Keratinocyte (primary cell): Measurements from ENCODE around the gene RASIP1. TPM values are rescaled to one million over a fixed set of nuclear protein-coding genes. Genes with fewer than 3 reads are reported as not detected.

Experiments
- DNase-seq: peaks from one replicate; pipeline ENCODE4 v3.0.0-alpha.2; 2011; ENCODE audit warnings: low read depth, missing footprints, low spot score
- FAIRE-seq: peaks from 2 replicates; lab custom pipeline; 2011; peaks lifted over from hg19 to GRCh38; lab: Jason Lieb, UNC
- H2AFZ ChIP-seq: 2 replicates; pipeline ENCODE4 v1.6.0; 2012; ENCODE audit warnings: low read length, control low read depth, inconsistent platforms; ENCODE audit not compliant: control insufficient read depth
- H3K27ac ChIP-seq: 2 replicates; pipeline ENCODE4 v1.5.1; 2011; ENCODE audit warnings: low read length; ENCODE audit not compliant: control insufficient read depth, insufficient read depth
- H3K27me3 ChIP-seq: 3 replicates; pipeline ENCODE4 v1.6.0; 2011; ENCODE audit warnings: low read length; ENCODE audit not compliant: control insufficient read depth, insufficient read depth; ENCODE audit errors: extremely low read depth
- H3K36me3 ChIP-seq, 2 experiments: 2 replicates in 1 of 2; 3 replicates in 1 of 2; pipeline ENCODE4 v1.5.1; 2011; ENCODE audit warnings: low read length in 2 of 2, mild to moderate bottlenecking in 1 of 2; ENCODE audit not compliant: control insufficient read depth in 2 of 2, insufficient read depth in 2 of 2; ENCODE audit errors: extremely low read depth in 1 of 2
- H3K4me1 ChIP-seq: 3 replicates; pipeline ENCODE4 v1.5.1; 2011; ENCODE audit warnings: low read length; ENCODE audit not compliant: control insufficient read depth, insufficient read depth; ENCODE audit errors: extremely low read depth
- H3K4me2 ChIP-seq: 3 replicates; pipeline ENCODE4 v1.6.0; 2011; ENCODE audit warnings: low read depth, low read length; ENCODE audit not compliant: control insufficient read depth, insufficient read depth; ENCODE audit errors: extremely low read depth
- H3K4me3 ChIP-seq, 3 experiments: fragments of 200-600 bp in 1 of 3; sonication (generic) in 1 of 3; 2 replicates in 2 of 3; 3 replicates in 1 of 3; pipeline ENCODE4 v1.5.1; 2011 to 2016; ENCODE audit warnings: low read length in 3 of 3, mild to moderate bottlenecking in 3 of 3, control low read depth in 2 of 3, inconsistent platforms in 1 of 3, low read depth in 1 of 3, mixed read lengths in 1 of 3, mixed run types in 1 of 3, moderate library complexity in 1 of 3; ENCODE audit not compliant: control insufficient read depth in 2 of 3, insufficient read depth in 2 of 3; ENCODE audit errors: extremely low read depth in 1 of 3
- H3K79me2 ChIP-seq: 2 replicates; pipeline ENCODE4 v1.6.0; 2012; ENCODE audit warnings: low read length; ENCODE audit not compliant: control insufficient read depth, insufficient read depth
- H3K9ac ChIP-seq: 3 replicates; pipeline ENCODE4 v1.6.0; 2011; ENCODE audit warnings: low read length; ENCODE audit not compliant: control insufficient read depth, insufficient read depth; ENCODE audit errors: extremely low read depth
- H3K9me1 ChIP-seq: 3 replicates; pipeline ENCODE4 v1.6.0; 2011; ENCODE audit warnings: low read length; ENCODE audit not compliant: control insufficient read depth, insufficient read depth; ENCODE audit errors: extremely low read depth
- H3K9me3 ChIP-seq: 2 replicates; pipeline ENCODE4 v1.5.1; 2012; ENCODE audit warnings: low read depth, low read length; ENCODE audit not compliant: control insufficient read depth
- H4K20me1 ChIP-seq: 3 replicates; pipeline ENCODE4 v1.6.0; 2011; ENCODE audit warnings: low read length; ENCODE audit not compliant: control insufficient read depth, insufficient read depth; ENCODE audit errors: extremely low read depth
- CTCF ChIP-seq, 3 experiments: IDR thresholded peaks in 1 of 3; conservative IDR thresholded peaks in 1 of 3; optimal IDR thresholded peaks in 1 of 3; 2 replicates in 2 of 3; 3 replicates in 1 of 3; pipeline versions ENCODE3 to v1.5.1; 2011; ENCODE audit warnings: low read length in 3 of 3, mild to moderate bottlenecking in 3 of 3, moderate library complexity in 2 of 3, control low read depth in 1 of 3, inconsistent platforms in 1 of 3; ENCODE audit not compliant: insufficient read depth in 2 of 3; ENCODE audit errors: extremely low read depth in 1 of 3
- EZH2 ChIP-seq: IDR thresholded peaks from one replicate; pipeline ENCODE4 v1.6.1; 2012; ENCODE audit warnings: inconsistent platforms, mild to moderate bottlenecking, low read length, moderate library complexity
- dilution Hi-C: fragments of 300-500 bp; cut with MboI; formaldehyde crosslinking; loops from one replicate; pipeline ENCODE4 v1.7.0; 2020; ENCODE audit warnings: low sequenced_read_pairs; ENCODE audit not compliant: extremely low pct_ligation_motif_present
- polyA plus RNA-seq, 5 experiments: library from polyadenylated mRNA; depleted of rRNA in 3 of 5; stranded (reverse) in 3 of 5; stranded (forward) in 1 of 5; unstranded in 1 of 5; fragments of >200 nt; gene quantifications; 1 replicate in 1 of 5; 2 replicates in 3 of 5; 3 replicates in 1 of 5; pipeline versions ENCODE4 v1.2.1 to v1.2.3, GENCODE V29; 2011 to 2012; ENCODE audit warnings: missing spikeins in 2 of 5, low read depth in 1 of 5, low replicate concordance in 1 of 5

RASIP1 gene
- polyA plus RNA-seq, 1 donor (not counting 4 experiments of a cell fraction or from before 2014, with no cell fraction given), result 2.3 TPM

GRCh38 chr19:48784527-48784926, 44.1 kb upstream of the RASIP1 start:
- dilution Hi-C loops, result no loop called here
- peaks cover 8% of the 10 kb centered on the region for H3K4me1 ChIP-seq
- no peaks in the 10 kb centered on the region for H3K79me2 ChIP-seq
- H3K4me3 ChIP-seq, result no peak overlapping the region
- TF ChIP-seq CTCF (optimal IDR thresholded peaks at IDR 0.05 in 1 of 3, IDR thresholded peaks at IDR 0.05 in 1 of 3, conservative IDR thresholded peaks at IDR 0.05 in 1 of 3; ENCODE audit: extremely low read depth in 1 of 3, insufficient read depth in 2 of 3, low read length in 3 of 3) (no peak), EZH2 (no peak)
- no peak overlapping the region for H3K4me2 ChIP-seq
- H4K20me1 ChIP-seq, result no peaks in the 10 kb centered on the region
- no peaks in the 10 kb centered on the region for H3K9me1 ChIP-seq
- no peak for DNase-seq
- no peaks in the 10 kb centered on the region for H3K27me3 ChIP-seq
- no peaks in the 10 kb centered on the region for H3K36me3 ChIP-seq
- no peak for FAIRE-seq
- no peaks in the 10 kb centered on the region for H3K9me3 ChIP-seq
- H3K27ac ChIP-seq, result no peak overlapping the region
- no peak overlapping the region for H3K9ac ChIP-seq
- H2AFZ ChIP-seq, result no peak overlapping the region

GRCh38 chr19:48780631-48781391, 40.4 kb upstream of the RASIP1 start:
- Histone ChIP-seq H3K4me1 (no peaks in the 10 kb centered on the region), H3K9ac (no peak overlapping the region), H2AFZ (no peak overlapping the region), H4K20me1 (no peaks in the 10 kb centered on the region), H3K9me3 (no peaks in the 10 kb centered on the region), H3K36me3 (no peaks in the 10 kb centered on the region), H3K4me2 (no peak overlapping the region), H3K27ac (no peak overlapping the region), H3K79me2 (no peaks in the 10 kb centered on the region), H3K27me3 (no peaks in the 10 kb centered on the region), H3K9me1 (no peaks in the 10 kb centered on the region), H3K4me3 (no peak overlapping the region)
- FAIRE-seq, result no peak
- dilution Hi-C loops, result no loop called here
- DNase-seq, result no peak
- TF ChIP-seq CTCF (optimal IDR thresholded peaks at IDR 0.05 in 1 of 3, IDR thresholded peaks at IDR 0.05 in 1 of 3, conservative IDR thresholded peaks at IDR 0.05 in 1 of 3; ENCODE audit: extremely low read depth in 1 of 3, insufficient read depth in 2 of 3, low read length in 3 of 3) (no peak), EZH2 (no peak)
